HCT116 (cell line): ENCODE data around the gene IGSF11. TPM values are rescaled to one million over a fixed set of nuclear protein-coding genes. Genes with fewer than 3 reads are reported as not detected.

Experiments
- ATAC-seq: fragments of 200-7000 bp; cut with Tn5 transposase; 2 replicates; pipeline ENCODE4 v1.9.1; 2020; ENCODE audit warnings: mild to moderate bottlenecking, moderate library complexity
- BruUV-seq: library from RNA; stranded (reverse); fragments of 400-500 nt; replicated peaks from 2 replicates; lab custom pipeline; 2021; lab: Mats Ljungman, UMichigan
- CTCF ChIA-PET: fragments of 300-600 bp; sonication (Branson Sonifier 250); formaldehyde crosslinking; loops from one replicate; lab custom pipeline; 2021; ENCODE audit warnings: antibody characterized with exemption; lab: Charles Lee
- POLR2A ChIA-PET: fragments of 300-600, 350-600 bp; sonication (Branson Sonifier 250); formaldehyde crosslinking; loops from one replicate; lab custom pipeline; 2021; ENCODE audit warnings: antibody characterized with exemption; lab: Charles Lee
- RAD21 ChIA-PET, 2 experiments: fragments of 300-600 bp; sonication (Branson Sonifier 250); formaldehyde crosslinking; loops; one replicate each; lab custom pipeline; 2023; ENCODE audit warnings: low total read pairs in 2 of 2; ENCODE audit not compliant: uncharacterized antibody in 2 of 2, unreplicated experiment in 2 of 2, low non-redundant PET in 1 of 2; lab: Charles Lee
- DNase-seq: peaks from one replicate; pipeline ENCODE4 v3.0.0-alpha.2; 2010; ENCODE audit warnings: low read depth, low spot score
- H2AFZ ChIP-seq: fragments of 200-600 bp; shearing (Covaris generic), sonication (generic); 2 replicates; pipeline ENCODE4 v1.6.1; 2017; ENCODE audit warnings: low read depth, mixed run types, mixed read lengths, antibody characterized with exemption, low read length; ENCODE audit not compliant: poor library complexity, severe bottlenecking
- H3K27ac ChIP-seq: 2 replicates; pipeline ENCODE4 v1.5.1; 2012; ENCODE audit warnings: low read depth, low read length
- H3K27me3 ChIP-seq: fragments of 200-600 bp; sonication (generic); 2 replicates; pipeline ENCODE4 v1.6.1; 2016; ENCODE audit warnings: mixed run types, low read length, mixed read lengths; ENCODE audit not compliant: insufficient read depth
- H3K36me3 ChIP-seq, 2 experiments: fragments of 200-500 bp in 1 of 2; fragments of 200-600 bp in 1 of 2; sonication (Bioruptor generic) in 1 of 2; sonication (generic) in 1 of 2; 2 replicates each; pipeline versions ENCODE4 v1.5.1 to v1.6.1; 2014 to 2016; ENCODE audit warnings: low read length in 2 of 2, inconsistent platforms in 1 of 2, mixed read lengths in 1 of 2, mixed run types in 1 of 2; ENCODE audit not compliant: insufficient read depth in 2 of 2, control insufficient read depth in 1 of 2
- H3K4me1 ChIP-seq, 2 experiments: fragments of 200-600 bp in 1 of 2; sonication (generic) in 1 of 2; 2 replicates each; pipeline versions ENCODE4 v1.5.1 to v1.6.1; 2012 to 2017; ENCODE audit warnings: low read length in 2 of 2, inconsistent platforms in 1 of 2, mild to moderate bottlenecking in 1 of 2, mixed read lengths in 1 of 2, mixed run types in 1 of 2, moderate library complexity in 1 of 2; ENCODE audit not compliant: insufficient read depth in 2 of 2, control insufficient read depth in 1 of 2
- H3K4me2 ChIP-seq: fragments of 200-600 bp; sonication (generic); 2 replicates; pipeline ENCODE4 v1.6.1; 2017; ENCODE audit warnings: mixed run types, low read length, mixed read lengths
- H3K4me3 ChIP-seq, 2 experiments: fragments of 200-600 bp in 1 of 2; sonication (generic) in 1 of 2; replicated peaks in 1 of 2; 2 replicates each; pipeline ENCODE4 v1.5.1; 2011 to 2016; ENCODE audit warnings: low read length in 2 of 2, control low read depth in 1 of 2, low read depth in 1 of 2, mild to moderate bottlenecking in 1 of 2, mixed read lengths in 1 of 2, mixed run types in 1 of 2
- H3K79me2 ChIP-seq: fragments of 200-600 bp; sonication (generic); 2 replicates; pipeline ENCODE4 v1.6.1; 2017; ENCODE audit warnings: mild to moderate bottlenecking, mixed run types, low read length, moderate library complexity, mixed read lengths; ENCODE audit not compliant: insufficient read depth
- H3K9ac ChIP-seq: fragments of 200-600 bp; sonication (generic); 2 replicates; pipeline ENCODE4 v1.6.1; 2016; ENCODE audit warnings: low read length, mixed read lengths
- H3K9me2 ChIP-seq: fragments of 200-600 bp; sonication (generic), shearing (Covaris generic); 2 replicates; pipeline ENCODE4 v1.6.1; 2017; ENCODE audit warnings: mixed run types, mild to moderate bottlenecking, moderate library complexity; ENCODE audit not compliant: insufficient read depth
- H3K9me3 ChIP-seq, 2 experiments: fragments of 200-500 bp in 1 of 2; fragments of 200-600 bp in 1 of 2; sonication (Bioruptor generic) in 1 of 2; sonication (generic) in 1 of 2; 2 replicates each; pipeline ENCODE4 v1.6.1; 2014 to 2017; ENCODE audit warnings: low read length in 2 of 2, mixed read lengths in 2 of 2, inconsistent platforms in 1 of 2, low read depth in 1 of 2, mild to moderate bottlenecking in 1 of 2, mixed run types in 1 of 2, moderate library complexity in 1 of 2; ENCODE audit not compliant: control insufficient read depth in 1 of 2, insufficient read depth in 1 of 2
- H4K20me1 ChIP-seq: fragments of 200-600 bp; sonication (generic), shearing (Covaris generic); 2 replicates; pipeline ENCODE4 v1.6.1; 2017; ENCODE audit warnings: mixed run types, mild to moderate bottlenecking, moderate library complexity; ENCODE audit not compliant: insufficient read depth
- CBX3 ChIP-seq: IDR thresholded peaks from 2 replicates; pipeline ENCODE4 v1.6.1; 2012; ENCODE audit warnings: low read depth
- CEBPB ChIP-seq: IDR thresholded peaks from 2 replicates; pipeline ENCODE4 v1.6.1; 2012; ENCODE audit warnings: low read depth
- CTCF ChIP-seq, 3 experiments: fragments of 200-600 bp in 1 of 3; sonication (generic) in 1 of 3; IDR thresholded peaks in 2 of 3; conservative IDR thresholded peaks in 1 of 3; 2 replicates each; pipeline ENCODE4 v1.5.1; 2012 to 2017; ENCODE audit warnings: low read depth in 2 of 3, low read length in 2 of 3, antibody characterized with exemption in 1 of 3, borderline replicate concordance in 1 of 3, control low read depth in 1 of 3, mild to moderate bottlenecking in 1 of 3, mixed read lengths in 1 of 3, mixed run types in 1 of 3, moderate library complexity in 1 of 3; ENCODE audit not compliant: insufficient read depth in 1 of 3
- ELF1 ChIP-seq: IDR thresholded peaks from 2 replicates; pipeline ENCODE4 v1.6.1; 2012; ENCODE audit warnings: low read depth, borderline replicate concordance
- FOSL1 ChIP-seq: IDR thresholded peaks from 2 replicates; pipeline ENCODE4 v1.6.1; 2012; ENCODE audit warnings: low read depth
- JUND ChIP-seq: IDR thresholded peaks from 2 replicates; pipeline ENCODE4 v1.6.1; 2012
- POLR2A ChIP-seq: IDR thresholded peaks from 2 replicates; pipeline ENCODE4 v1.7.0; 2011; ENCODE audit warnings: borderline replicate concordance; ENCODE audit not compliant: insufficient read depth, insufficient read length; ENCODE audit errors: extremely low read depth
- POLR2AphosphoS5 ChIP-seq: IDR thresholded peaks from 2 replicates; pipeline ENCODE4 v1.6.1; 2011; ENCODE audit warnings: mild to moderate bottlenecking, low read depth, low read length, moderate library complexity
- SIN3A ChIP-seq: IDR thresholded peaks from 2 replicates; pipeline ENCODE4 v1.6.1; 2012; ENCODE audit warnings: low read depth
- SP1 ChIP-seq: IDR thresholded peaks from 2 replicates; pipeline ENCODE4 v1.6.1; 2012; ENCODE audit warnings: low read depth
- SRF ChIP-seq: IDR thresholded peaks from 2 replicates; pipeline ENCODE4 v1.6.1; 2012; ENCODE audit warnings: low read depth
- TCF7L2 ChIP-seq: IDR thresholded peaks from 2 replicates; pipeline ENCODE4 v1.7.0; 2011; ENCODE audit warnings: borderline replicate concordance, inconsistent platforms; ENCODE audit not compliant: insufficient read depth, insufficient read length; ENCODE audit errors: extremely low read depth
- ZFX ChIP-seq: fragments of 450-650 bp; IDR thresholded peaks from 2 replicates; pipeline ENCODE4 v1.6.1; 2017
- ZNF274 ChIP-seq: fragments of 200-500 bp; sonication (Bioruptor generic); IDR thresholded peaks from 2 replicates; pipeline ENCODE4 v1.6.1; 2014; ENCODE audit warnings: mild to moderate bottlenecking, low read depth, low read length, inconsistent platforms
- intact Hi-C: fragments of 100-400 bp; cut with micrococcal nuclease; formaldehyde crosslinking; loops from 2 replicates; pipeline ENCODE4 v1.10.0; 2022
- total RNA-seq: library from RNA; stranded (reverse); gene quantifications from one replicate; pipeline ENCODE4 v1.2.1, GENCODE V29; 2021; ENCODE audit not compliant: unreplicated experiment
- TF ChIP-seq, protein P1 (sequence below): IDR thresholded peaks from 2 replicates; pipeline ENCODE4 v1.6.1; 2012
- TF ChIP-seq, protein P2 (sequence below): IDR thresholded peaks from 2 replicates; pipeline ENCODE4 v1.6.1; 2011; ENCODE audit warnings: mild to moderate bottlenecking, low read length, moderate library complexity; ENCODE audit not compliant: insufficient replicate concordance; ENCODE audit errors: extremely low read depth
- TF ChIP-seq, protein P3 (sequence below): IDR thresholded peaks from 2 replicates; pipeline ENCODE4 v1.6.1; 2012; ENCODE audit warnings: low read depth

Gene IGSF11
- total RNA-seq, 1 experiment from 2014 or later, result not detected

DNA sequence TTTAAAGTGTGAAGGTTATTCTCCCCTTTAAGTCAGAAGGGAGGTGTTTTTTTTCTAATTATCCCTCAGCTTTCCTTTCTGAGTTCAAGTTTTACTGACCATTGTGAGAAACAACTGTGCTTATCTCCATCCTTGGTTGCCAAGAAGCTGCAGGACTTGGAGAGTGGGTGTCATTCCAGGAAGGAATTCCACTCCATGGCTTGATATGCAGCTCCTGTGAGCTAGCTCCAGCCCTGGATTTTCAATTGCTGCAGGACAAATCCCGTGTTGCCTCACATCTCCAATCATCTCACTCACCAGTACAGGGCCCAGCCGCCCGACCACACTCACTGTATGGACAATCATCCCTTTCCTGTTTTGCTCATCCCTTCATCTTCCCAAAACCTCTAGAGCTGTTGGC lies 122.5 kb downstream of the IGSF11 start (continued):
- no peak for TF ChIP-seq ZNF274
- no peak for TF ChIP-seq ELF1
- no peak for TF ChIP-seq JUND
- TF ChIP-seq, protein P1, sequence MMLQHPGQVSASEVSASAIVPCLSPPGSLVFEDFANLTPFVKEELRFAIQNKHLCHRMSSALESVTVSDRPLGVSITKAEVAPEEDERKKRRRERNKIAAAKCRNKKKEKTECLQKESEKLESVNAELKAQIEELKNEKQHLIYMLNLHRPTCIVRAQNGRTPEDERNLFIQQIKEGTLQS, result no peak

- Histone ChIP-seq H4K20me1 (no peaks in the 10 kb centered on the region), H3K79me2 (no peaks in the 10 kb centered on the region), H3K9me3 (no peaks in the 10 kb centered on the region), H3K9me2 (no peaks in the 10 kb centered on the region), H3K9ac (no peak overlapping the region), H3K27ac (no peak overlapping the region), H2AFZ (no peak overlapping the region), H3K4me2 (no peak overlapping the region), H3K27me3 (peaks cover 67% of the 10 kb centered on the region), H3K36me3 (no peaks in the 10 kb centered on the region), H3K4me1 (no peaks in the 10 kb centered on the region), H3K4me3 (no peak overlapping the region)
- ChIA-PET CTCF (no interaction called here), RAD21 (no interaction called here), POLR2A (no interaction called here)
- intact Hi-C loops, result no loop called here
- DNase-seq, result no peak
- ATAC-seq, result no peak
- TF ChIP-seq SP1 (no peak), CEBPB (no peak), ZFX (no peak), ELF1 (no peak), TCF7L2 (no peak), POLR2A (no peak), POLR2AphosphoS5 (no peak), SRF (no peak), FOSL1 (no peak), SIN3A (no peak), CBX3 (no peak), CTCF (IDR thresholded peaks at IDR 0.05 in 2 of 3, conservative IDR thresholded peaks at IDR 0.05 in 1 of 3; ENCODE audit: borderline replicate concordance in 1 of 3, insufficient read depth in 1 of 3, low read depth in 2 of 3, low read length in 2 of 3) (no peak)
- TF ChIP-seq, protein P2, sequence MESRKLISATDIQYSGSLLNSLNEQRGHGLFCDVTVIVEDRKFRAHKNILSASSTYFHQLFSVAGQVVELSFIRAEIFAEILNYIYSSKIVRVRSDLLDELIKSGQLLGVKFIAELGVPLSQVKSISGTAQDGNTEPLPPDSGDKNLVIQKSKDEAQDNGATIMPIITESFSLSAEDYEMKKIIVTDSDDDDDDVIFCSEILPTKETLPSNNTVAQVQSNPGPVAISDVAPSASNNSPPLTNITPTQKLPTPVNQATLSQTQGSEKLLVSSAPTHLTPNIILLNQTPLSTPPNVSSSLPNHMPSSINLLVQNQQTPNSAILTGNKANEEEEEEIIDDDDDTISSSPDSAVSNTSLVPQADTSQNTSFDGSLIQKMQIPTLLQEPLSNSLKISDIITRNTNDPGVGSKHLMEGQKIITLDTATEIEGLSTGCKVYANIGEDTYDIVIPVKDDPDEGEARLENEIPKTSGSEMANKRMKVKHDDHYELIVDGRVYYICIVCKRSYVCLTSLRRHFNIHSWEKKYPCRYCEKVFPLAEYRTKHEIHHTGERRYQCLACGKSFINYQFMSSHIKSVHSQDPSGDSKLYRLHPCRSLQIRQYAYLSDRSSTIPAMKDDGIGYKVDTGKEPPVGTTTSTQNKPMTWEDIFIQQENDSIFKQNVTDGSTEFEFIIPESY, result no peak
- TF ChIP-seq, protein P1, result no peak
- TF ChIP-seq, protein P3, sequence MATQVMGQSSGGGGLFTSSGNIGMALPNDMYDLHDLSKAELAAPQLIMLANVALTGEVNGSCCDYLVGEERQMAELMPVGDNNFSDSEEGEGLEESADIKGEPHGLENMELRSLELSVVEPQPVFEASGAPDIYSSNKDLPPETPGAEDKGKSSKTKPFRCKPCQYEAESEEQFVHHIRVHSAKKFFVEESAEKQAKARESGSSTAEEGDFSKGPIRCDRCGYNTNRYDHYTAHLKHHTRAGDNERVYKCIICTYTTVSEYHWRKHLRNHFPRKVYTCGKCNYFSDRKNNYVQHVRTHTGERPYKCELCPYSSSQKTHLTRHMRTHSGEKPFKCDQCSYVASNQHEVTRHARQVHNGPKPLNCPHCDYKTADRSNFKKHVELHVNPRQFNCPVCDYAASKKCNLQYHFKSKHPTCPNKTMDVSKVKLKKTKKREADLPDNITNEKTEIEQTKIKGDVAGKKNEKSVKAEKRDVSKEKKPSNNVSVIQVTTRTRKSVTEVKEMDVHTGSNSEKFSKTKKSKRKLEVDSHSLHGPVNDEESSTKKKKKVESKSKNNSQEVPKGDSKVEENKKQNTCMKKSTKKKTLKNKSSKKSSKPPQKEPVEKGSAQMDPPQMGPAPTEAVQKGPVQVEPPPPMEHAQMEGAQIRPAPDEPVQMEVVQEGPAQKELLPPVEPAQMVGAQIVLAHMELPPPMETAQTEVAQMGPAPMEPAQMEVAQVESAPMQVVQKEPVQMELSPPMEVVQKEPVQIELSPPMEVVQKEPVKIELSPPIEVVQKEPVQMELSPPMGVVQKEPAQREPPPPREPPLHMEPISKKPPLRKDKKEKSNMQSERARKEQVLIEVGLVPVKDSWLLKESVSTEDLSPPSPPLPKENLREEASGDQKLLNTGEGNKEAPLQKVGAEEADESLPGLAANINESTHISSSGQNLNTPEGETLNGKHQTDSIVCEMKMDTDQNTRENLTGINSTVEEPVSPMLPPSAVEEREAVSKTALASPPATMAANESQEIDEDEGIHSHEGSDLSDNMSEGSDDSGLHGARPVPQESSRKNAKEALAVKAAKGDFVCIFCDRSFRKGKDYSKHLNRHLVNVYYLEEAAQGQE, result no peak
- no TSS peak for BruUV-seq
These were observed 124.3 kb downstream of the IGSF11 start for GRCh38 chr3:118910332-118910731.
